Stimulated activated CD8-positive, alpha-beta memory T cell treated with anti-CD3 and anti-CD28 coated beads, Interleukin-15, amount 100 ng/mL, for 1 hour (primary cell): Measurements from ENCODE around the gene HTR6.

Experiments used
- DNase-seq: peaks from one replicate; pipeline ENCODE4 v3.0.0-alpha.2; 2020; ENCODE audit warnings: low read depth

HTR6 gene

DNA sequence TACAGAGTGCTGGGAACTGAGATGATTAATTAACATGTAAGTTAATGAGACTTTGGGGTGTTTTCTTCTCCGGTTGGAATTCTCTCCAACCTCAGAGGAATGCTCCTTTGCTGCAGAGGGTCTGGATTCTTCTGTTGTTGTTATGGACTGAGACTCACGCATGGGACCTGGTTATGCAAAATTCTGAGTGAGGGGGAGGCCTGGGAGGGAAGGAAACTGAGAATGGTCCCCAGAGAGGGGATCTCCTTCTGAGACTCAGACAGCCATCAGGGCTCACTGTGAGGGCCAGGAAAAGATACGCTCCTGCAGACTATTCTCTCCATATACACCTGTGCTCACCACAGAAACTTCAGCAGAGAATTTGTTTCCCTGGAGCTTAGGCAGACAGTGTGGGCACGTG, 56.3 kb downstream of the HTR6 start:
- DNase-seq, result no peak

DNA sequence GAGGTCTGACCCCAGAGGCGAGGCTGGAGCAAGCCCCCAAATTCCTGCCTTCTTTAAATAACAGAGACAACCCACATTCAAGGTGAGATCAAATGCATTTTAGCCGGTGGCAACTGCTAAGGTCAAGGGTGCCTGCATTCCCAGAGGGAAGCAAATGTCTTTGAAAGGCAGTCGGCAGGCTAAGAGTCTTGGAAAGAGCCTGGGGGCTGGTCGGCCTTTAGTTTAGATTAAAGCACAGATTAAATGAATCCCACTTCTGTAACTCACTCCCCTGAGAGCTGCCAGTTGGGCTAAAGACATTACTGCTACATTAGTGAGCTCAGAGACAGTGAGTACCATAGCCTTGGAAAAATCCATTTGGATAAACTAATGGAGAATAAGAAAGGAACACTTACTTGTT, 59.2 kb downstream of the HTR6 start:
- DNase-seq, result no peak

DNA sequence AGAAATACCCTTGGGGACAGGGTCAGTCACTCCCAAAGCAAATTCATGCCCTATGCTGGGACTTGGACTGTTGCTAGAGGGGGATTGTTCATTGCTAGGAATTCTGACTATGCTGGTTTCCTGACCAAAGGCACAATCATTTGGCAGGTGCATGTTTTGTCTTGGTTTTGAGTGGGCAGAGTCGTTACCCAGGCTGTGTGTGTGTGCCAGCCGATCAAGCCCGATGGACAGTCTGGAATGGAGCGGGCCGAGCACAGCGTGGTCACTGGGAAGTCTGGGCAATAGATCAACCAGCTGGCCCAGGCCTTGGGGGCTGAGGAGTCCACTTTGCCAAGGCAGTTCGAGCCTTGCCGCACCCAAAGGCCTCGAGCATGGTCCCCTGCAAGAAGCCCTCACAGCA, 60.9 kb downstream of the HTR6 start:
- DNase-seq, result no peak

DNA sequence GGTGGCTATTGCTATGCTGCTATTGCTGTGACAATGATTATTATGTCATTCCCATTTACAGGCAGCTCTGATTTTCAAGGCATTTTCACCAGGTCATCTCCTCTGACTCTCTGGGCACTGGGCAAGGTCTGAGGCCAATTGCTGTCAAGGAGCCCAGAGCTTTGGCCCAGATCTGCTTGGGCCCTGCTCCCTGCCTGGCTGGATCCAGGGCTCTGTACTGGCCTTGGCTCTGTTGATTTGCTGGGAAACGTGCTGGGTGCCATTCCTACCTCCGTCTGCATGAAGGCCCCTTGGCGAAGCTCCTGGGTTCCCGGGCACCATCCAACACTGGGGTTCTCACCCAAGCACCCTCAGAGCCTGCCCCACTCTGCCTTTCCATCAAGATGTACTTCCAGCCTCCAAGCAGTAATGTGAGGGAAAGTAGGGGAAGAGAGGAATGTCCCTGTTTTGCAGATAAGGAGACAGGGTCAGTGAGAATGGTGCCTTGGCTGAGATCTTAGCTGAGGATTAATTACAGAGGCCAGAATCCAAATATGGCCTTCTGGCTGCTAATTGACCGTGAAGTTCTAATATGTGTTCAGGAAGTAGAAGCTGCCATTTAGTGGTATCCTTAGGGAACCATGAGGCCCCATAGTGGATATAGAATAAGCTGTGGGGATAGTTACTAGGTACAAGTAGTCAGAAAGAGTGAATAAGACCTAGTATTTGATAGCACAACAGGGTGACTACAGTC, 63.9 kb downstream of the HTR6 start:
- no peak for DNase-seq

DNA sequence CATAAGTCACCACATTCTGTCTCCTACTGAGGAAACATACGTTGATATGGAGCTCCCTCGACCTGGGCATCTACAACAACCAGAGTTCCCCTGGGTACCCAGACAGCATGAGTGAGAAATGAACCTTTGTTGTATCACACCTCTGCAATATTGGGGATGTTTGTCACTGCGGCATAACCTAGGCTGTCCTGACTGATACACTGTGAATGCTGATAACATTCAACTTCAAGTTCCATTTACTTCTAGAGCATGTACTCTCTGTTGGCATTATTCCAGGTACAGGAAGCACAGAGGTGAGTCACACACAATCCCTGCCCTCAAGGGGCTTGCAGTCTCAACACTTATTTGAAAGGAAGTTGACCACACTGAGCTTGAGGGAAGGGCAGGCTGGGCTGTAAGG, 65.6 kb downstream of the HTR6 start:
- DNase-seq, result no peak
